HCT116 (cell line): ENCODE results near the gene TOP2B. TPM values are rescaled to one million over a fixed set of nuclear protein-coding genes. Genes with fewer than 3 reads are reported as not detected.

Source experiments
- ATAC-seq: fragments of 200-7000 bp; cut with Tn5 transposase; 2 replicates; pipeline ENCODE4 v1.9.1; 2020; ENCODE audit warnings: mild to moderate bottlenecking, moderate library complexity
- BruUV-seq: library from RNA; stranded (reverse); fragments of 400-500 nt; replicated peaks from 2 replicates; lab custom pipeline; 2021; lab: Mats Ljungman, UMichigan
- CTCF ChIA-PET: fragments of 300-600 bp; sonication (Branson Sonifier 250); formaldehyde crosslinking; loops from one replicate; lab custom pipeline; 2021; ENCODE audit warnings: antibody characterized with exemption; lab: Charles Lee
- POLR2A ChIA-PET: fragments of 300-600, 350-600 bp; sonication (Branson Sonifier 250); formaldehyde crosslinking; loops from one replicate; lab custom pipeline; 2021; ENCODE audit warnings: antibody characterized with exemption; lab: Charles Lee
- RAD21 ChIA-PET, 2 experiments: fragments of 300-600 bp; sonication (Branson Sonifier 250); formaldehyde crosslinking; loops; one replicate each; lab custom pipeline; 2023; ENCODE audit warnings: low total read pairs in 2 of 2; ENCODE audit not compliant: uncharacterized antibody in 2 of 2, unreplicated experiment in 2 of 2, low non-redundant PET in 1 of 2; lab: Charles Lee
- DNase-seq: peaks from one replicate; pipeline ENCODE4 v3.0.0-alpha.2; 2010; ENCODE audit warnings: low read depth, low spot score
- H2AFZ ChIP-seq: fragments of 200-600 bp; shearing (Covaris generic), sonication (generic); 2 replicates; pipeline ENCODE4 v1.6.1; 2017; ENCODE audit warnings: low read depth, mixed run types, mixed read lengths, antibody characterized with exemption, low read length; ENCODE audit not compliant: poor library complexity, severe bottlenecking
- H3K27ac ChIP-seq: 2 replicates; pipeline ENCODE4 v1.5.1; 2012; ENCODE audit warnings: low read depth, low read length
- H3K27me3 ChIP-seq: fragments of 200-600 bp; sonication (generic); 2 replicates; pipeline ENCODE4 v1.6.1; 2016; ENCODE audit warnings: mixed run types, low read length, mixed read lengths; ENCODE audit not compliant: insufficient read depth
- H3K36me3 ChIP-seq, 2 experiments: fragments of 200-500 bp in 1 of 2; fragments of 200-600 bp in 1 of 2; sonication (Bioruptor generic) in 1 of 2; sonication (generic) in 1 of 2; 2 replicates each; pipeline versions ENCODE4 v1.5.1 to v1.6.1; 2014 to 2016; ENCODE audit warnings: low read length in 2 of 2, inconsistent platforms in 1 of 2, mixed read lengths in 1 of 2, mixed run types in 1 of 2; ENCODE audit not compliant: insufficient read depth in 2 of 2, control insufficient read depth in 1 of 2
- H3K4me1 ChIP-seq, 2 experiments: fragments of 200-600 bp in 1 of 2; sonication (generic) in 1 of 2; 2 replicates each; pipeline versions ENCODE4 v1.5.1 to v1.6.1; 2012 to 2017; ENCODE audit warnings: low read length in 2 of 2, inconsistent platforms in 1 of 2, mild to moderate bottlenecking in 1 of 2, mixed read lengths in 1 of 2, mixed run types in 1 of 2, moderate library complexity in 1 of 2; ENCODE audit not compliant: insufficient read depth in 2 of 2, control insufficient read depth in 1 of 2
- H3K4me2 ChIP-seq: fragments of 200-600 bp; sonication (generic); 2 replicates; pipeline ENCODE4 v1.6.1; 2017; ENCODE audit warnings: mixed run types, low read length, mixed read lengths
- H3K4me3 ChIP-seq, 2 experiments: fragments of 200-600 bp in 1 of 2; sonication (generic) in 1 of 2; replicated peaks in 1 of 2; 2 replicates each; pipeline ENCODE4 v1.5.1; 2011 to 2016; ENCODE audit warnings: low read length in 2 of 2, control low read depth in 1 of 2, low read depth in 1 of 2, mild to moderate bottlenecking in 1 of 2, mixed read lengths in 1 of 2, mixed run types in 1 of 2
- H3K79me2 ChIP-seq: fragments of 200-600 bp; sonication (generic); 2 replicates; pipeline ENCODE4 v1.6.1; 2017; ENCODE audit warnings: mild to moderate bottlenecking, mixed run types, low read length, moderate library complexity, mixed read lengths; ENCODE audit not compliant: insufficient read depth
- H3K9ac ChIP-seq: fragments of 200-600 bp; sonication (generic); 2 replicates; pipeline ENCODE4 v1.6.1; 2016; ENCODE audit warnings: low read length, mixed read lengths
- H3K9me2 ChIP-seq: fragments of 200-600 bp; sonication (generic), shearing (Covaris generic); 2 replicates; pipeline ENCODE4 v1.6.1; 2017; ENCODE audit warnings: mixed run types, mild to moderate bottlenecking, moderate library complexity; ENCODE audit not compliant: insufficient read depth
- H3K9me3 ChIP-seq, 2 experiments: fragments of 200-500 bp in 1 of 2; fragments of 200-600 bp in 1 of 2; sonication (Bioruptor generic) in 1 of 2; sonication (generic) in 1 of 2; 2 replicates each; pipeline ENCODE4 v1.6.1; 2014 to 2017; ENCODE audit warnings: low read length in 2 of 2, mixed read lengths in 2 of 2, inconsistent platforms in 1 of 2, low read depth in 1 of 2, mild to moderate bottlenecking in 1 of 2, mixed run types in 1 of 2, moderate library complexity in 1 of 2; ENCODE audit not compliant: control insufficient read depth in 1 of 2, insufficient read depth in 1 of 2
- H4K20me1 ChIP-seq: fragments of 200-600 bp; sonication (generic), shearing (Covaris generic); 2 replicates; pipeline ENCODE4 v1.6.1; 2017; ENCODE audit warnings: mixed run types, mild to moderate bottlenecking, moderate library complexity; ENCODE audit not compliant: insufficient read depth
- EGR1 ChIP-seq: IDR thresholded peaks from 2 replicates; pipeline ENCODE4 v1.6.1; 2012; ENCODE audit warnings: low read depth
- REST ChIP-seq: IDR thresholded peaks from 2 replicates; pipeline ENCODE4 v1.6.1; 2012; ENCODE audit warnings: low read depth
- SP1 ChIP-seq: IDR thresholded peaks from 2 replicates; pipeline ENCODE4 v1.6.1; 2012; ENCODE audit warnings: low read depth
- TCF7L2 ChIP-seq: IDR thresholded peaks from 2 replicates; pipeline ENCODE4 v1.7.0; 2011; ENCODE audit warnings: borderline replicate concordance, inconsistent platforms; ENCODE audit not compliant: insufficient read depth, insufficient read length; ENCODE audit errors: extremely low read depth
- ZFX ChIP-seq: fragments of 450-650 bp; IDR thresholded peaks from 2 replicates; pipeline ENCODE4 v1.6.1; 2017
- intact Hi-C: fragments of 100-400 bp; cut with micrococcal nuclease; formaldehyde crosslinking; loops from 2 replicates; pipeline ENCODE4 v1.10.0; 2022
- total RNA-seq: library from RNA; stranded (reverse); gene quantifications from one replicate; pipeline ENCODE4 v1.2.1, GENCODE V29; 2021; ENCODE audit not compliant: unreplicated experiment

The TOP2B gene
- total RNA-seq, 1 experiment from 2014 or later: 101 TPM

DNA sequence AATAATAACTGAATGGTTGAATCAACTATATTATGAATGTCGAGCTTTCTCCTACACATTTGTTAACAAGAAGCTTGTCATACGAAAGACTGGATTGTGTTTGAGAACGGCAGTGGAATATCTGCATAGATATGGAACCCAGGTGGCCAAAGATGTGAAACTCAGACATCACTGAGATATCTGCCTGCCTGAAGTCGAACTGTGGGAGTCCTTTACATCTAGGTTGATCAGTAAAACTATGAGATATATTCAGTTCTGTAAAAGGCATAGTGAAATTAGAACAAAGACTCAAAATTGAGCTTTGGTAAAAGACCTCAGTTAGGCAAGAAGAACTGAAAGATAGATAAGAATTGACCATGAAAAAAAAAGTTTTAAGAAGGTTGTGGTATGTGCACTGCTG lies 41.5 kb upstream of the TOP2B start:
- no peak overlapping the region for H3K4me3 ChIP-seq
- CTCF ChIA-PET: no interaction called here
- RAD21 ChIA-PET: no interaction called here

More for the DNA sequence above, 41.5 kb upstream of the TOP2B start:
- H3K4me1 ChIP-seq: no peaks in the 10 kb centered on the region
- no peak overlapping the region for H3K9ac ChIP-seq
- intact Hi-C loops: no loop called here
- no peaks in the 10 kb centered on the region for H3K79me2 ChIP-seq
- H3K9me3 ChIP-seq: no peaks in the 10 kb centered on the region
- ATAC-seq (no peak), DNase-seq (no peak)
- peaks cover 24% of the 10 kb centered on the region for H3K27me3 ChIP-seq
- H4K20me1 ChIP-seq: no peaks in the 10 kb centered on the region
- H2AFZ ChIP-seq: no peak overlapping the region
- POLR2A ChIA-PET: no interaction called here
- H3K4me2 ChIP-seq: no peak overlapping the region
- no TSS peak for BruUV-seq
- no peak overlapping the region for H3K27ac ChIP-seq
- H3K36me3 ChIP-seq: no peaks in the 10 kb centered on the region
- no peak for TF ChIP-seq EGR1
- TF ChIP-seq TCF7L2: no peak
- no peak for TF ChIP-seq ZFX
- no peak for TF ChIP-seq SP1
- TF ChIP-seq REST: no peak
- no peaks in the 10 kb centered on the region for H3K9me2 ChIP-seq
